Activated CD8-positive, alpha-beta memory T cell treated with anti-CD3 and anti-CD28 coated beads for 4 hours (primary cell): Measurements from ENCODE around the gene MINDY4.

Source experiments
- DNase-seq, 2 donors: peaks; one replicate each; pipeline ENCODE4 v3.0.0-alpha.2; 2020; ENCODE audit warnings: low read depth in 2 of 2

The MINDY4 gene

GRCh38 chr7:30835396-30835915 is 64.2 kb downstream of the MINDY4 start:
- DNase-seq: no peak

GRCh38 chr7:30836991-30837390 is 65.8 kb downstream of the MINDY4 start:
- DNase-seq: no peak

DNA sequence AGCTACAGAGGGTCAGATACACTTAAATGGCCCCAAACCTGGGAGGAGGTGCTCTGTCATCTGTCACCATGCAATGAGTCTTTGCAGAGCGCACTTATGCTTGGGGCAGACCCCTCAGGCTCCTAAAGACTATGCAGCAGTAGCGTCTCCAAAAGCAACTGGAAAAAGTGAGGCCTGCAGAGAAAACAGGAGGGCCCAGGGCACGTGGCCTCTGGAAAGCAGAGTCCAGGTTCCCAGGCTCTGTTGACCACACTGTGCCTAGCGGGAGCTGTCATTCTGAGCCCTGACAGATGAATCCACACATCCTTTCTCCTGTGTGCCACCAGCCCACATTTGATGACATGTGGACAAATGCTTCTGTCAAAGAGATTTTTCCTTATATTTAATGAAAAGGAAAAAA is 66.4 kb downstream of the MINDY4 start:
- no peak for DNase-seq

GRCh38 chr7:30838008-30838407 is 66.8 kb downstream of the MINDY4 start:
- no peak for DNase-seq

- no peak for DNase-seq
Observed at GRCh38 chr7:30840141-30841024, 69.2 kb downstream of the MINDY4 start.

DNA sequence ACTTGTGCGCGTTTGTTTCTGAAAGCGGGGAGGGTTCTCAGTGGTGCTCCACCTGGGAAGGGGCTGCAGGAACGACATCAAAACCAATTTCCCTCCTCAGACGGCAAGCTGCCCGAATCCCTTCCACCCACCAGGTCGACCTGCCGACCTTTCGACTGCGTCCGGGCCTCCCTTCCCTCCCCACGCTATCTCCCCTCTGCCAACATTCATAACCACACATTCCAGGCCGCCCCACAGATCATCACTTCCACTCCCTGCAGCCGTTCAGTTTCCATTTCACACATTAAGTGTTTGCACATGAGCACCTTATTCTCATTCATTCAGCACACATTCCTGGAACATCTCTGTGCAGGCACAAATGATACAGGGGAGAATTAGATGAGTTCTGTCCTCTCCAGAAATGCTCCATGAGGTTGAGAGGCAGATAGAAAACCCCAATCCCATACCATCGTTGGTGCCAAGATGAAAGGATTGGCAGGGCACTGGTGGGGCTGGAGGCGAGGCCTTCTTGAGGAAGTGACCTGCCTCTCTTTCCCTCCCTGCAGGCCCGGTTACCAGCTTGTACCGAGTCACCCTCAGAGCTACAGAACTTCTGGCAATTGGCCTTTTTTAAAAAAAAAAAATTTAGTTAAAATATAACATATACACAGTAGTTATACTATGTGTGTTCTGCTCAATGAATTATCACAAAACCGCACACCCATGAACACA is 70.0 kb downstream of the MINDY4 start:
- no peak for DNase-seq

GRCh38 chr7:30841801-30842541 is 70.8 kb downstream of the MINDY4 start:
- DNase-seq: no peak

GRCh38 chr7:30842542-30843451 is 71.6 kb downstream of the MINDY4 start:
- no peak for DNase-seq

DNA sequence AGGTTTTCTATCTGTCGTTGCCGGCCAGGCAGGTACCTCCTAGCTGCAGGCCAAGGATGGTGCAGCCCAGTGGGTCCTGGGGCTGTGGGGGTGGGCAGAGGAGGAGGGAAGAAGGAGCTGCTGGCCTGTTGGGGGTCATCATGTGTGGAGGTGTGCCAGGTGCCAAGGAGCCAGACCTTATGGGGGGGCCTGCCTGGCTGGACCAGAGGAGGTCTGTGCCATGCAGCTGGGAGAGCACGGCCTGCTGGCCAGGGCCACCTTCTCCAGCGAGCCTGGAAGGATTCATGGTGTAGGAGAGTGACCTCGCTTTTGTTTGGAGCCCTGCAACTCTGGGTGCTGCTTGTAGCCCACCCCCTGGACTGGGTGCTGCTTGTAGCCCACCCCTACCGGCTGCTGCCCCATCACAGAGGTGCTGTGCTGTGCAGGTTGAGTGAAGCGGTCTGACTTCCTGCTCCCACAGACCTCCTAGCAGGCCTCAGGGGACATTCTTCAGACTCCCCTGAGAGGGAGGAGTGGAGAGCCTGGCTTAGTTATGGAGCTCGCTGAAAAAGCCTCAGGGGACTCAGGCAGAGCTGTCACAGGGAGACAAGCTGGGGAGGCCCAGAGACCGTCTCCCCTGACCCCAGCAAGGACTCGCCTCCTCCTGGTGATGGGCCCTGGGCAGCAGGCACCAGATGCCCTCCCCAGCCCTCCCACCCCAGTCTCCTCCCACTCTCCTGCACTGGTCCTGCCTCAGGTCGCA is 72.7 kb downstream of the MINDY4 start:
- DNase-seq: no peak

DNA sequence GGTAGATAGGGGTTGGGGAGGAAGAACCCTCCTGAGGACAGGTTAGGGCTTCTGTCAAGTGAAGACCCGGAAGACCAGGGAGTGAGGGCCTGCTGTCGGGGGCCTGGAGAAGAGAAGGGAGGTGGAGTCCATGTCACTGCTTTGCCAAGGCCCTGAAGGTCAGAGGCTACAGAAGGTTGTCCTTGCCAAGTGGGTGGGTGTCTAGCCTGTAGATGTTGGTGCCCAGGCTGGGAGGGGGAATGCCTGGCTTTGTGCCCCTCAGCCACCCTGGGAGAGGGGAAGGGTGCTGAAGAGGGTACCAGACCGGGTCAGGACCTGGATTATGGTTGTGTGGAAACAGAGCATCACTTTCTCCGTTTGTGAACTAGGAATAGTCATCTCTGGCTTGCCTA is 73.3 kb downstream of the MINDY4 start:
- DNase-seq: no peak

GRCh38 chr7:30844916-30845315 is 73.7 kb downstream of the MINDY4 start:
- no peak for DNase-seq

DNA sequence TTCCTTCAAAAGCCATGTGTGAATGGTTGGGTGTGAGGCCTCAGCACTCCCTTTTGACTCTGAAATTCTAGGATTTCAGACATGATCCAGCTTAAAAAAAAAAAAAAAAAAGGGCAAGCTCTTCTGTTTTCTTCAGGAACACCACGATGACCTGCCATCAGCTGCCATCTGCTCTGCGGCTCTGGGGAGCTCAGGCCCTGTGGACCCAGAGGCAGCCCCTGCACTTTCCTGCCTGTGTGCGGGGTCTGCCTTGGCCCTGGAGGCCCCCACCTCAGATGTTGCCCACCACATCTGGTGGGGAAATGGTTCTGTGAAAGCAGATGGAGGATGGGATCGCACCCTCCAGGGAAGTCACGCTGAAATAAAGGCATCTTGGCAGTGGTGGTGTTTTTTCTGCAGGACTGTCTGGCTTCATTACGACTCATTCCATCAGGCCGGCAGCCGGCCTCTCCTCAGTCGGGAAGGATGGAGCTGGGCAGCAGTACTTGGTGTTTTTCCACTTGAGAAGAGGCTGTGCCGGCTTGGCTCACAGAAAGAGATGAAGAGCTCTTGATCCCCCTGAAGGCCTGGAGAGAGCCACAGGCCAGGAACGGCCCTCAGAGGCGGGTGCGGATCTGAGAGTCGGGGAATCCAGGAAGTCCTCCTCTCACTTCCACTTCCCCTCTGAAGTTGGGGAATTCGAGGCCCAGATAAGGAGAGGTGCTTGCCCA is 74.4 kb downstream of the MINDY4 start:
- DNase-seq: no peak

DNA sequence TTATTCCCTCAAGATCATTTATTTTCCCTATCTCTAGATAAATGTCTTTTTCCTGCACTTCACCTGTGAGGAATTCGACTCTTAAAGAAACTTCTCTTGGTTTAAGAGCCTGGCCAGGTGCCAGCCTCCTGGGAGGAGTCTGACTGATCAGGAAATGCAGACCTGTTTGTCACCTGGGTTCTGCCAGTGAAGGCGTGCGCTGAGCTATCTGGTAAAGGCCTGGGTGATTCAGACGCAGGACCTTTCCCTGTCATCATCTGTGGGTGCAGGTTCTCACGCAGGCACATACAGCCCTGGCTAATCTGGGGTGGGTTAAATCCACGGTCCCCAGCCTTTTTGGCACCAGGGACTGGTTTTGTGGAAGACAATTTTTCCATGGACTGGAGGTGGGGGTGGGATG is 75.2 kb downstream of the MINDY4 start:
- DNase-seq: no peak

DNA sequence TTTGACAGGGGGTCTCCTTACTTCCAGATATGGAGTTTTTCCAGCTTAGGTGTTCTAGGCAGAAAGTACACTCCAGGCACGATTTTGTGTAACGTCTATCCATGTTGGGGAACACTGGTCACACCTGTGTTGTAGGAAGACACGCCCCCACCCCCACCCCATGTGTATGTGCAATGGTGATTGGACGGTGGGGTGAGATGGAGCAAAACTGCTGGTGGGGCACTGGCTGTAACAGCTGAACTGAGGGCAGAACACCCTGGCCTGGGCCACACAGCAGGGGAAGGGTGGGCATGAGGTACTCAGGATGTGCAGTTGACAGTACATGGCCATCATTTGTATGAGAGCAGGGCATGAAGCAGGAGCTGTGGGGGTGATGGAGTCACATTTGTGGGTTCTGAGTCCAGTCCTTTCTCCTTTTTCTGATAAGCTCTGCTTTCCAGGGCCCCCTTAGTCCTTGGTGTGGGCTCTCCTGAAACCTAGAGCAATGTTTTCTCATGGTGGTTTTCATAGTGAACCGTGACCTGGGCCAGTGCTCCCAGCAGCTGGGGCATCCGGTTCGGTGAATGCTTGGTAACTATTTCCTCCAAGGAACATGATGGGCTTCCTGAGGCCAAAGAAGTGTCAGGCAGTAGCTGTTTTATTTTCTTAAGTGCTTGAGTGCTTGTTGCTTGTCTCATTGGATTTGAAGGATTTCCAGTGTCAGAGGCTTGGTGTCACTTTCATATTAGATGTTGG is 77.1 kb downstream of the MINDY4 start:
- no peak for DNase-seq

- DNase-seq: no peak
Observed at GRCh38 chr7:30849565-30849964, 78.3 kb downstream of the MINDY4 start.

DNA sequence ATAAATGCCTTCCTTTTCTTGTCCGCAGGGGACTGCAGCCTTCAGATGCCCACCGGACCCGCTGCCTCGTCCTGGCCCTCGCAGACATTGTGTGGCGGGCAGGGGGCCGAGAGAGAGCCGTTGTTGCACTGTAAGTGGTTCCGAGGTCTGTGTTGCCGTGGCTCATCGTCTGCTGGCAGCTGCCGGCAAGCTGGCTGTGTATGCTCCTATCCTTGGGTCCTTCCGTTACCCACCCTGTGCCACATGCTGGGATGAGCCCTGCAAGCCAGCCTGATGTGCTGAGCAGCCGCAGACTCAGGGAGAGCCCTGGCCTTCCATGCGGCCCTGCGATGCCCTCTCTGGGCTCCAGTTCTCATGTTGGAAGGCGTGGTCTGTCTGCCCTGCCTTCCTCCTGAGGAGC is 79.2 kb downstream of the MINDY4 start:
- DNase-seq: no peak

GRCh38 chr7:30851651-30852307 is 80.6 kb downstream of the MINDY4 start:
- DNase-seq: no peak

GRCh38 chr7:30852308-30852684 is 81.1 kb downstream of the MINDY4 start:
- DNase-seq: no peak
